MM.1S (cell line): Measurements from ENCODE around the gene POLR2H.
"Not testable (repeated sequence)": the region's sequence is repeated elsewhere in the genome, so short reads cannot be mapped to it uniquely, and the experiment has no call there.

Experiments used
- DNase-seq: peaks from one replicate; pipeline ENCODE4 v3.0.0-alpha.2; 2015
- H2AFZ ChIP-seq: fragments of 300-600 bp; sonication (generic); 2 replicates; pipeline ENCODE4 v1.6.0; 2016; ENCODE audit warnings: antibody characterized with exemption, low read length
- H3F3A ChIP-seq: fragments of 300-600 bp; sonication (generic); 2 replicates; pipeline ENCODE4 v1.6.1; 2016; ENCODE audit warnings: mild to moderate bottlenecking, antibody characterized with exemption, low read length, moderate library complexity, mixed read lengths; ENCODE audit not compliant: insufficient read depth
- H3K27ac ChIP-seq: fragments of 300-600 bp; sonication (generic); 2 replicates; pipeline ENCODE4 v1.5.1; 2016; ENCODE audit warnings: mild to moderate bottlenecking, low read length
- H3K27me3 ChIP-seq: fragments of 300-600 bp; sonication (generic); replicated peaks from 2 replicates; pipeline ENCODE4 v1.6.0; 2016; ENCODE audit warnings: low read length; ENCODE audit not compliant: insufficient read depth
- H3K36me3 ChIP-seq: fragments of 300-600 bp; sonication (generic); replicated peaks from 2 replicates; pipeline ENCODE4 v1.6.1; 2016; ENCODE audit warnings: mild to moderate bottlenecking, low read length, mixed read lengths; ENCODE audit not compliant: insufficient read depth
- H3K4me1 ChIP-seq: fragments of 300-600 bp; sonication (generic); 2 replicates; pipeline ENCODE4 v1.6.1; 2016; ENCODE audit warnings: low read length, mixed read lengths
- H3K4me2 ChIP-seq: fragments of 300-600 bp; sonication (generic); 2 replicates; pipeline ENCODE4 v1.6.0; 2016; ENCODE audit warnings: low read depth, low read length
- H3K4me3 ChIP-seq: fragments of 300-600 bp; sonication (generic); 2 replicates; pipeline ENCODE4 v1.5.1; 2016; ENCODE audit warnings: low read length, mixed read lengths
- H3K79me2 ChIP-seq: fragments of 300-600 bp; sonication (generic); 2 replicates; pipeline ENCODE4 v1.6.1; 2016; ENCODE audit warnings: mixed run types, low read length, mixed read lengths
- H3K9ac ChIP-seq: fragments of 300-600 bp; sonication (generic); 2 replicates; pipeline ENCODE4 v1.6.1; 2016; ENCODE audit warnings: low read length, mixed read lengths
- H3K9me2 ChIP-seq: fragments of 300-600 bp; sonication (generic); replicated peaks from 2 replicates; pipeline ENCODE4 v1.6.1; 2016; ENCODE audit warnings: mild to moderate bottlenecking, low read length, mixed read lengths; ENCODE audit not compliant: insufficient read depth
- H3K9me3 ChIP-seq: fragments of 300-600 bp; sonication (generic); replicated peaks from 2 replicates; pipeline ENCODE4 v1.6.1; 2016; ENCODE audit warnings: mild to moderate bottlenecking, low read length, mixed read lengths; ENCODE audit not compliant: insufficient read depth
- H4K20me1 ChIP-seq: fragments of 300-600 bp; sonication (generic); 2 replicates; pipeline ENCODE4 v1.6.1; 2016; ENCODE audit warnings: mild to moderate bottlenecking, low read length, moderate library complexity, mixed read lengths; ENCODE audit not compliant: insufficient read depth
- EZH2 ChIP-seq: fragments of 300-600 bp; sonication (generic); optimal IDR thresholded peaks from 2 replicates; pipeline ENCODE3; 2017; ENCODE audit warnings: low read depth, mild to moderate bottlenecking, antibody characterized with exemption, low read length, mixed read lengths
- EZH2phosphoT487 ChIP-seq: fragments of 300-600 bp; sonication (generic); IDR thresholded peaks from 2 replicates; pipeline ENCODE4 v1.6.1; 2018; ENCODE audit warnings: antibody characterized with exemption, low read length
- TF ChIP-seq, protein P1 (sequence below): fragments of 300-600 bp; sonication (generic); IDR thresholded peaks from 2 replicates; pipeline ENCODE4 v1.5.1; 2016; ENCODE audit warnings: antibody characterized with exemption, low read length, mixed read lengths

POLR2H gene

DNA sequence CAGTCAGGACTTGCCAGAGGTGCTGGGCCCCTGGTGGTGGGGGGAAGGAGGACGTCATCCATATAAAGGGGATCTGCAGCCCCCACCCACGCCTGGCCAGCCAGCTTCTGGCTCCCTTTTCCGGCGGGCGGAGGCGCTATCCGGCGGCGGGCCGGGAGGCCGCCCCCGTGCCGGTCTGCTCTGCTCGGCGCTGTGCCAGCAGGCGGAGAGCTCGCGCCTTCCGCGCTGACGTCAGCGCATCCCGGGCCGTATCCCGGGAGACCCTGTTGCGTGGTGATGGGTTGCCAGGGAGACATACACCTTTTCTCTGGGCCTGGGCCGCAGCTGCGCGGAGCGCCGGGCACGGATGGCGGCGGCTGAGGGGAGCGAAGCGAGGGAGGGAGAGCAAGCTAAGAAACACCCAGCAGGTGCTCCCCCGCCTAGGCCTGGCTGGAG is 23.0 kb upstream of the POLR2H start:
- Histone ChIP-seq H2AFZ (no peak overlapping the region), H3K27ac (no peak overlapping the region), H3F3A (peaks cover 18% of the 10 kb centered on the region), H3K9me2 (no peaks in the 10 kb centered on the region), H3K27me3 (no peaks in the 10 kb centered on the region), H3K4me1 (0 out of 2 replicates have a peak, but pooled peaks cover 4% of the 10 kb centered on the region), H3K79me2 (no peaks in the 10 kb centered on the region), H4K20me1 (peaks cover 14% of the 10 kb centered on the region; the same call in 1 of the 2 replicates), H3K9me3 (no peaks in the 10 kb centered on the region), H3K4me3 (no peak overlapping the region), H3K36me3 (no peaks in the 10 kb centered on the region), H3K4me2 (no peak overlapping the region), H3K9ac (no peak overlapping the region)
- TF ChIP-seq, protein P1, sequence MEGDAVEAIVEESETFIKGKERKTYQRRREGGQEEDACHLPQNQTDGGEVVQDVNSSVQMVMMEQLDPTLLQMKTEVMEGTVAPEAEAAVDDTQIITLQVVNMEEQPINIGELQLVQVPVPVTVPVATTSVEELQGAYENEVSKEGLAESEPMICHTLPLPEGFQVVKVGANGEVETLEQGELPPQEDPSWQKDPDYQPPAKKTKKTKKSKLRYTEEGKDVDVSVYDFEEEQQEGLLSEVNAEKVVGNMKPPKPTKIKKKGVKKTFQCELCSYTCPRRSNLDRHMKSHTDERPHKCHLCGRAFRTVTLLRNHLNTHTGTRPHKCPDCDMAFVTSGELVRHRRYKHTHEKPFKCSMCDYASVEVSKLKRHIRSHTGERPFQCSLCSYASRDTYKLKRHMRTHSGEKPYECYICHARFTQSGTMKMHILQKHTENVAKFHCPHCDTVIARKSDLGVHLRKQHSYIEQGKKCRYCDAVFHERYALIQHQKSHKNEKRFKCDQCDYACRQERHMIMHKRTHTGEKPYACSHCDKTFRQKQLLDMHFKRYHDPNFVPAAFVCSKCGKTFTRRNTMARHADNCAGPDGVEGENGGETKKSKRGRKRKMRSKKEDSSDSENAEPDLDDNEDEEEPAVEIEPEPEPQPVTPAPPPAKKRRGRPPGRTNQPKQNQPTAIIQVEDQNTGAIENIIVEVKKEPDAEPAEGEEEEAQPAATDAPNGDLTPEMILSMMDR = no peak
- TF ChIP-seq EZH2phosphoT487 (no peak), EZH2 (no peak)
- DNase-seq = no peak

DNA sequence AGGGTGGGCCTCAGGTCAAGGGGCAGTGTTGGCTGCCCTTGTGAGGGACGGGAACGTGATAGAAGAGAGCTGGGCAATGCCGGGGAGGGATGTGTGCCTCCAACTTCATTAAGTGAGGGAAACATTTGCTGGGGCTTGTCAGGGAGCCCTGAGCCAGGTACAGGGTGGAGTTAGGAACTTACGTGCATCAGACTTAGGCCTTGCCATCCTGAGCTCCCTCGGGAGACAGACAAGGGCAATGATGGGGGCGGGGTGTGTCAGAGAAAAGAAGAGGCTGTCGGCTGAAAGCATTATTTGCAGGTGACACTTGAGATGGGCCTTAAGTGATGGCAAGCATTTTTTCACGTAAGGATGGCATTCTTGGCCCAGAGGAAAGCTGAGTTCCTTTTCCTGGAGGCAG is 22.5 kb upstream of the POLR2H start:
- Histone ChIP-seq H2AFZ (no peak overlapping the region), H3K9me2 (no peaks in the 10 kb centered on the region), H3K9me3 (no peaks in the 10 kb centered on the region), H4K20me1 (peaks cover 9% of the 10 kb centered on the region; the same call in 1 of the 2 replicates), H3K4me2 (no peak overlapping the region), H3K79me2 (no peaks in the 10 kb centered on the region), H3K9ac (no peak overlapping the region), H3K27ac (no peak overlapping the region), H3F3A (peaks cover 13% of the 10 kb centered on the region), H3K27me3 (no peaks in the 10 kb centered on the region), H3K36me3 (no peaks in the 10 kb centered on the region), H3K4me1 (0 out of 2 replicates have a peak, but pooled peaks cover 4% of the 10 kb centered on the region), H3K4me3 (no peak overlapping the region)
- DNase-seq = no peak
- TF ChIP-seq, protein P1 = no peak
- TF ChIP-seq EZH2 (no peak), EZH2phosphoT487 (no peak)

DNA sequence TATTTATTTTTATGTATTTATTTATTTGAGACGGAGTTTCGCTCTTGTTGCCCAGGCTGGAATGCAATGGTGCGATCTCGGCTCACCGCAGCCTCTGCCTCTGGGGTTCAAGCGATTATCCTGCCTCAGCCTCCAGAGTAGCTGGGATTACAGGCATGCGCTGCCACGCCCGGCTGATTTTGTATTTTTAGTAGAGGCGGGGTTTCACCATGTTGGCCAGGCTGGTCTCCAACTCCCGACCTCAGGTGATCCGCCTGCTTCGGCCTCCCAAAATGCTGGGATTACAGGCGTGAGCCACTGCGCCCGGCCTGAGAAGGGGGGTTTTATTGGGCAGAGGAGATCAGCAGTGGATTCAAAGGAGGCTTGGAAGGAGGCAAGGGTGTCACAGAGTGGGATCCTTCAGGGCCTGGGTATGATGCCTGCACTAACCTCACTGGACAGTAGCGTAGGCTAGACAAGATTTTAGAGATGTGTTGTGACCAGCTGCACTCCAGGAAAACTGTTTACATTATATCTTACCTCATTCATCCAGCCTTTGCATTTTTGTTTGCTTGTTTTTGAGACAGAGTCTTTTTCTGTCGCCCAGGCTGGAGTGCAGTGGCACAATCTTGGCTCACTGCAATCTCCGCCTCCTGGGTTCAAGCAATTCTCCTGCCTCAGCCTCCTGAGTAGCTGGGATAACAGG is 21.9 kb upstream of the POLR2H start:
- not testable (repeated sequence) for H3K4me2 ChIP-seq, H3K9me2 ChIP-seq, H3K4me1 ChIP-seq, H3K4me3 ChIP-seq, H3K27ac ChIP-seq, H3F3A ChIP-seq, H3K27me3 ChIP-seq, H4K20me1 ChIP-seq, H3K9ac ChIP-seq, H3K9me3 ChIP-seq, DNase-seq, H3K79me2 ChIP-seq, H2AFZ ChIP-seq, H3K36me3 ChIP-seq

DNA sequence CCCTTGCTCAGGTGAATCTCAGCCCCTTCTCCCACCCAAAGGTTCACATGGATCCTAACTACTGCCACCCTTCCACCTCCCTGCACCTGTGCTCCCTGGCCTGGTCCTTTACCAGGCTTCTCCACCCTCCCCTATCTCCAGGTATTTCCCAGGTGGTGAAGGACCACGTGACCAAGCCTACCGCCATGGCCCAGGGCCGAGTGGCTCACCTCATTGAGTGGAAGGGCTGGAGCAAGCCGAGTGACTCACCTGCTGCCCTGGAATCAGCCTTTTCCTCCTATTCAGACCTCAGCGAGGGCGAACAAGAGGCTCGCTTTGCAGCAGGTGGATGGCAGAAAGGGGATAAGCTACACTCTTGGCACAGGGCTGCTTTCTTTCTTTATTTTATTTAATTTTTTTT is 19.6 kb upstream of the POLR2H start:
- TF ChIP-seq, protein P1 = no peak
- TF ChIP-seq EZH2 = no peak
- no peak for TF ChIP-seq EZH2phosphoT487
- Histone ChIP-seq H4K20me1 (no peaks in the 10 kb centered on the region), H3F3A (no peaks in the 10 kb centered on the region), H3K36me3 (no peaks in the 10 kb centered on the region), H3K27me3 (no peaks in the 10 kb centered on the region), H3K9ac (no peak overlapping the region), H3K4me3 (no peak overlapping the region), H3K4me2 (no peak overlapping the region), H3K9me2 (no peaks in the 10 kb centered on the region), H3K27ac (no peak overlapping the region), H2AFZ (no peak overlapping the region), H3K79me2 (no peaks in the 10 kb centered on the region), H3K9me3 (no peaks in the 10 kb centered on the region), H3K4me1 (peaks cover 4% of the 10 kb centered on the region; the same call in 1 of the 2 replicates)
- DNase-seq = no peak
